Femur (tissue), 1 donor: Measurements from ENCODE around the gene DIAPH2.

ENCODE experiments used
- DNase-seq: peaks from one replicate; pipeline ENCODE4 v3.0.0-alpha.2; 2017

Gene DIAPH2

GRCh38 chrX:96982161-96982560, 297.5 kb downstream of the DIAPH2 start:
- no peak for DNase-seq

DNA sequence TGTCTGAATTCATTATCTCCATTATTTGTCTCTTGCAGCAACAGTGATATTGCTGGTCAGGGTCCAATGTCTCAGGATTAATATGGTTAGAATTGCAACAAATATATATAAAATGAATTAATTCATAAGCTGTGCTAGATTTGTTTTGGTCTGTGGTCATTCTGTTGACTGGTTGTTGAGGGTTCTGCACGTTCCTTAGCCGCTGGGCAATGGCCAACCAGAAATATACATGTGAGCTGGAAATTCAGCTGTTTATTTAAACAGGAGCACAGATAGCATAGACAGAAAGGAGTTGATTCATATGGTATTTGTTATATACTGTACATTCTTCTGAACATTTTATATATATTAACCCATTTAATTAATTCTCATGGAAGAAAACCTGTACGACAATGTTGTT, 299.9 kb downstream of the DIAPH2 start:
- no peak for DNase-seq

DNA sequence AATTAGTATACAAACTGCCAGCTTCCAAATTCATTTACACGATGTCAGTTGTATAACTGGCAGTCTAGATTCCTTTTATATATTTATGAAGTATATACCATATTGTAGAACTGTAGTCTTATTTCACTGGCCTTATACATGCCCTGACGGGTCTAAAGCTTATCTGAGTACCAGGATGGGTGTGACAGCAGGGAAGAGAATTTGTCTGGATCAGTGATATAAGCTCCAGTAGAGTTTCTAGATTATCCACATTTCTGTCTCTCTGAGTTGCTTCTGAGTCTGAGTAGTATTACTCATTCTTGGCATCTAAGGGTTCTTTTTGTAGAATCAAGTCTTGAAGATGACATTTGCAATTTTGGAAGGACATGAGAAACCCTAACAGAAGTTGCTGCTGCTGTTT, 300.4 kb downstream of the DIAPH2 start:
- DNase-seq: no peak

DNA sequence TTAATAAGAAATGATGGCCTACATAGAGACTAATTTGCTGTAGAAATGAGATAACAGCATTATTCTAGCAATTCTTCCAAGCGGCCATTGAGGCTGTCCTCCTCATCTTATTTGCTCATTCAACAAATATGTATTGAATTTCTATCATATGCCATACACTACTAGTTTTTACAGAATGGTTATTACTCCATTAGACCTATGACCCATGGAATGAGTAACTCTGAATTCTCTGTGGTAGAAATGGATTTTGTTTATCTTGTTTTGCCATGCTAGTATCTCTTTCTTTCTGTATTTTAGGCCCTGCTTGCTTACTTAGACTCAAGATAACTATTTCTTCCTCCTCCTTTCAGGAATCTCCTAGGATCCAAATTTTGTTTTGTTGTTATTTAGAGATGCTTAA, 302.6 kb downstream of the DIAPH2 start:
- DNase-seq: no peak

- no peak for DNase-seq
Measured at GRCh38 chrX:96989830-96990571, 305.4 kb downstream of the DIAPH2 start.

DNA sequence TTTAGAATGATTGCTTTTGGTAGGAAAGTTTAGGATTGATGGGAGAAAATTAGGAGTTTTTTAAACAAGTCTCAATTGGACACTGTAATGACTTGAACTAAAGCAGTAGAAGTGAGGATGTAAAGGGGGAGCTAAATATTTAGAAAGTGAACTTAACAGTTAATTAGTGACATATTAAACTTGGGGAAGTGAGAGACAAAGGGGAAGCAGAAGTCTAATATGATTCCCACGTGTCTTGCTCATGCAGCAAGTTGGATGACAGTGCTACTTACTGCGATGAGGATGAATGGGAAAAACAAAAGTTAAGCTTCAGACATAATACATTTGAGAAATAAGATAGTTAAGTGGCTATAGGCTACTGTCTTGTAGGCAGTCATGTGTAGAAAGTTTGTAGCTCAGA, 309.5 kb downstream of the DIAPH2 start:
- DNase-seq: no peak

DNA sequence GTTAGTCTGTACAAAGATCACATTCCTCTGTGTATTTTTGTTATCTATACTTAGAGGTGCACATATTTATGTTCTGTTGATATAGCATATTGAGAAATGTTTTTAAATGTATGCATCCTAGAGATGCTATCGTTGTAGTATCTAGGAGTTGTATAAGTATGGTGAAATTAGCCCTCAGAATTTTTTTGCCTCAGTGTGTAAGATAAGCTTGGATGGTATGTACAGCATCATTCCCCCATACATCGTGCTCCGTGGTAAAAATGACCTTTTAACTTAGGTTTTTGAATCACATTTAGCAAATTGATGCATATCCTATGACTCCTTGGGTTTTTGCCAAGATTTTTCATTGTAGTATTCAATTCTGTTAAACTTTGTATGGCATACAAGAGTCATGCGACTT, 312.6 kb downstream of the DIAPH2 start:
- no peak for DNase-seq

DNA sequence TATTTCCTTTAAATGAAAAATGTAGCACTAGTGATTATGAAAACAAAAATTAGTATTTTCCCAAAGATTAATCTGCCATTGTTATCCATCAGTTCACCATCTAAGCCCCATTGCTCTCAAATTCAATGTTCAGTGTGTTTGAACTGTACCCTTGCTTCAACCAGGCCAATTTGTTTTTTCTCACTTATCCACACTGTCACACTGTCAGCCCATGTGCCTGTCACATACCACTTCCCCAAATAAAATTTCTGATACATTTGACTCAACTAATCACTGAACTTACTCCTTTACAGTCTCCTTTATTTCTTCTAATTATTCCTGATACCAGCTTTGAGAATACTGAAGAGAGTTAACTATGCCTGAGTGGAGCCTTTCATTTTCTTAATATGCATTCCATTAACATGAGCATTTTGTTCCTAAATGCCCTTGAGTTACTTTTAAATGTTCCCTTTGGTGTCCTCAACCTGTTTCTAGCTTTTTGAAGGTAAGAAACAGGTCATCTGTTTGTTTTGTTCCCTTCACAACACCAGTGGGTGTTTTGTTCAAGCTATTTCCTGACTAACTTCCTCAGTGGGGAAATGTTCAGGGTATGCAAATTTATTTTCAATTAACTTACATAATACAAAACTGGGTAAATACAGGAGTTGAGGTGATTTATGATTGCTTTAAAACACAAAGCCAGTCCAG, 316.2 kb downstream of the DIAPH2 start:
- DNase-seq: no peak

GRCh38 chrX:97006167-97006566, 321.5 kb downstream of the DIAPH2 start:
- no peak for DNase-seq

DNA sequence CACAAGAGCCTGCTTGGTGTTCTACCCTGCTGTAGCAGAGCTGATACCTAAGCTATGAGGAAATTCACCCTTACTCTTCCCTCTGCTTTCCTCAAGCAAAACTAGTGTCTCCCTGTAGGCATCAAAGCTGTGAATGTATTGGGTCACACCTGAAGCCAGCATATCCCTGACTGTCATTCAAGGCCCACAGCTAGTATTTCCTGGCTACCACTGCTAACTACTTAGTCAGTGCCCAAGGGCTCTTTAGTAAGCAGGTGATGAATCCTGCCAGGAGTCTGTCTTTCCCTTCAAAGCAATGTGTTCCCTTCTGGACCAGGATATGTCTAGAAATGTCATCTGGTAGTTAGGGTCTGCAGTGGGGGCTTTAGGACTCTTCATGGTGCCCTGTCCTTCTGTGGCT, 324.7 kb downstream of the DIAPH2 start:
- DNase-seq: no peak

- no peak for DNase-seq
Measured at GRCh38 chrX:97011540-97011939, 326.9 kb downstream of the DIAPH2 start.

DNA sequence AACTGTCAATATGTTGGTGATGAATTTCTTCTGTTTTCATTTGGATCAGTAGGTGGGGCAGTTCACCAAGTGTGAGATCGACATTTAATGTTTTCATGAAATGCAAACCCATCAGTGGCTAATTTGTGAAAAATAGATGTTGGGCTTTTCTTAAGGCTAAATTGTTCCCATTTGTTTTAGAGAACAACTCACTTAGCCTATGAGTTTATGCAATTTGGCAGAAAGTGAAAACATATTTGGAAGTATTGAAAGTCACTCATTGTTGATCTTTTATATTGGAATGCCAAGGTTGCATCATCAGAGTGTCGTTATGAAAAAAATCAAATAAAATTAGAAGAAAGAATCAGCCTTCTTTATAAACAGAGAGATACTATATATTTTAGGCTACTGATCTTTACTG, 331.5 kb downstream of the DIAPH2 start:
- DNase-seq: no peak

DNA sequence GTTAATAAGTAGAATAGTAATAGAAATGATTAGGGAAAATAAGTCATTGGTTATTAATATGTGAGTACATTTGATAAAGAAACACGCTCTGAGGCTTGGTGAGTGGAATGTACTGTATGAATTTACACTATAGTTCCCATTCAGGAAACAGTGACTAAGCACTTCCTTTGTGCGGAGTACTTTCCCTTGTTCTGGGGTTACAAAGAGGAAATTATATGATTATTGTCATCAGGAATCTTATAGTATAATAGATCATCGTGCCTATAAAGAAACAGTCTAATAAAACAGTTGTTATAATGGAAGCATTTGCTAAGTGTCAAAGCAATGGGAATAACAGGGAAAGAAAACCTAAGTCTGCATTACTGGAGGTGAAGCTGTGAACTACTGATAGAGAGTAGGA, 337.0 kb downstream of the DIAPH2 start:
- no peak for DNase-seq

DNA sequence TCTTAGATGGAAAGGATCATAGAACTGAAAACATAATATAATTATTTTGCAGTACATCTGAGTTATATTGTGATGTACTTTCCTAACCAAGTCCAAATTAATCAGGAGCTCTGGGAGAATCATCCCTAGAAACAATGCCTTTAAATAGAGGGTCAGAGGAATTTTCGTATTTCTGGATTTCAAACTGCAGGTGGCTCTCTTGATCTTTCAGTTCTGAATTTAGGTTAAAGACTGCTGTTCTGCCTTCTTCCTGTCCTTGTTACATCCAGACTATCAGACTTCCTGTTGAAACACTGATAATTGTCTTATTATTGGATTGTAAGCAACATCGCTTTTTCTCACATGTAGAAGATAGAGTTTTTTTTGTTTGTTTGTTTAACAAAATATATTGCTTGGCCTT, 341.8 kb downstream of the DIAPH2 start:
- DNase-seq: no peak

DNA sequence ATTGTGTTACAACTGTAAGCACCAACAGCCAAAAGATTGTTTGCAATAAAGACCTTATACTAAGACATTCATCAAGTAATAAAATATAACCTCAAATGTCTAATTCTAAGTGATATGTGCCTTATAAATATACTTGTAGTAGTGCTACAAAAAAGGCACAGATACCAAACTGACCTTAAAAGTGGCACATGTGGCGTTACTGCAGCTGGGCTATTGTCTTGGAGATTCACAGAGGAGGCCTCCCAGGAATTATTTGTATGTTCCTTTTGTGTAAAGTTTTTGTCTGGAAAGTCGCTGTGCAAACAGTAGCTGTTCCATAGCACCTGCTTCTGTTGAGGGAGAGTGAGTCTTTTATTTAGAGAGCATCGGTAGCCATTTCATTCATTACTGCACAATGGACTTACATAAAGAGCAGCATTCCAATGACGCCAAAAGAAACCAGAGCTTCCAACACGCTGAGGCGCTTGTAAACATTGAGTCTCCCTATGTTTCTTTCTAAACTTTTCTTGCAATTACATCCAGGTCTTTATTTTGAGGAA, 342.8 kb downstream of the DIAPH2 start:
- no peak for DNase-seq

DNA sequence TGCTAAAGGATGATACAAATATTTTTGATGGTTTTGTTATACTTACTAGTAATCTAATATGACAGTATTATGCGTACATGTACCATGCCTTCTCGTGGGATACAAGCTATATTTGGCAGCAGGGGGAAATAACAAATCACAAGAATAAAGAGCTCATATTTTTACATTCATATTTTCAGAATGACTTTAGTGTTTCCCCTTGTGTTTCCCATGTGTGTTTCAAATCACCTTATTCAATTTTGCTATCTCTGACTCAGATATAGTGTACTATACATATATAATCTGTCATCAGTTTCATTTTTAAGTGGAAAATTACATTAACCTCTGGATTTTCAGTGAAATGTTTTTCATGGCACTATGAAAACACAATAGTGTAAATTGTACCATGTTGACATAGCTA, 345.8 kb downstream of the DIAPH2 start:
- DNase-seq: no peak

DNA sequence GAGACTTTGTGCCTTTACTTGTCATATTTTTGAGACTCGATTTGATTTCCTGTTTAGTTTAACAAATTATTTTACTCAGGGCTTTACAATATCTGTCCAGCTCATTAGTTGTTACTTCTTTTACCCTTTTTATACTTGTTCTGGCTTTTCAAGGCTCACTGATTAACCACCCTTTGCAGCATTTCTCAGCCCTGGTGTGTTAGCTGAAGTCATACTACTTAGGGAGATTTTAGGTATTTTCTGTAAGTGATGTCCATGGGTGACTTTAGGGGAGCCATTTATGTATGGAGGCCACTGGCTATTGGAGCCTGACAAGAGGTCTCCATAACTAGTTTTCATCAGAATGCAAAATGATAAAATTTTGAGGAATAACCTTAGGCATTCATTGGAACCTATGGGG, 346.3 kb downstream of the DIAPH2 start:
- no peak for DNase-seq

DNA sequence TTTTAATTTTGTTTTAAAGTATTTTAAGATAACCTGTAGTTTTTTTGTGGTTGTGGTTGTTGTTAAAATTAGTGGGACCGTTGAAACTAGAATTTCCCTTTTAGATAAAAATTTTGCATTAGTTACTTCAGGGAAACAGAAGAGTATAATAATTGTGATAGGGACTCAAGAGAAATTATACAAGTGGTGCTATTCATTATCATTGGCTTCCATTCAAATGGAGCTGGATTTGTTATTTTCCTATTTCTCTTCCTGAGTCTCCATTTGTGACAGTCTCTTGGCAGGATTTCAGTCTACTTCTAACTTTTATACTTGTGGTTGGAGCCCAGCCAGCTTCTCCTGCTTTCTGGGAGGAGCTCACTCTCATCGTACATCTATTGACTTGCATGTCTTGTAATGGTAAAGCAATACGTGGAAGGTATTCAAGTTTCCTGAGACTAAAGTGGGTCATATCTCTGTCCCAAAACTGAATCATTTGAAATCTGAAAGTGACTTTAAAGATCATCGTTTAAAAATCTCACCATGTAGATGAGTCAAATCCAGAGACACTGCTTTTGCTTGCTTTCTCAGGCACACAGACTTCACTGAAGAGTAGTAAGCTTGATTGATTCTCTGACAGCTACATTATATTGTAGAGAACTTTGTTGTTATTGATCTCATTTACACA, 354.9 kb downstream of the DIAPH2 start:
- no peak for DNase-seq

- no peak for DNase-seq
Measured at GRCh38 chrX:97045470-97045869, 360.8 kb downstream of the DIAPH2 start.

GRCh38 chrX:97046867-97047266, 362.2 kb downstream of the DIAPH2 start:
- no peak for DNase-seq

GRCh38 chrX:97050392-97050791, 365.8 kb downstream of the DIAPH2 start:
- DNase-seq: no peak

DNA sequence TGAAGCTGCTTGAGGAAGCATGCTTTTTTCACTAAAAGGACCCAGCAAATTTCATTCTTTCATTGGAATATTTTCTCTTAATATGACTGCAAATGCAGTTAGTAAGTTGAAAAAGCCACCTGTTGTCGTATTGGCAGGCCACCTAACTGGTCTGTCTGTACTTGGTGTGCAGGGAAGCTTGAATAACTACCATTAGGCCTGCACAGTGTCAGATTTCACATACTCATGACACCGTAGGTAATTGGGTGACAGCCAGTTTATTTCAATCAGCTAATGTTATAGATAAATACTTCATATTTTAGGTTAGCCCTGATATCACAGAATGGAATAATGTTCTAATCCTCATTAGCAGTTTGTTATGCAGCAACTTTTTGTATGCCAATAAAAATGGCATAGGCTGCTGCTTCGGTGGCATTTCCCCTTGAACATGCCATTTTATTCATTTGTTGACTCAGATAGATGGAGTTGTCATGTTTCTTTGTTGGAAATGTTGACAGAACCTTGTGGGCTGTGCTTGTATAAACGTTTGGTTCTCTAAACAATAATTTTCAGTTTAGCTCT, 372.8 kb downstream of the DIAPH2 start:
- DNase-seq: no peak

- no peak for DNase-seq
Measured at GRCh38 chrX:97060020-97060419, 375.4 kb downstream of the DIAPH2 start.

GRCh38 chrX:97065066-97065465, 380.4 kb downstream of the DIAPH2 start:
- DNase-seq: no peak
